VCaP (cell line): Measurements from ENCODE around the gene FZR1.

ENCODE experiments used
- H3K27ac ChIP-seq: fragments of 450-650 bp; 2 replicates; pipeline ENCODE4 v1.5.1; 2017
- TF ChIP-seq, protein P1 (sequence below): fragments of 450-650 bp; conservative IDR thresholded peaks from 2 replicates; pipeline ENCODE4 v1.5.1; 2017; ENCODE audit warnings: mild to moderate bottlenecking, moderate library complexity

The FZR1 gene

DNA sequence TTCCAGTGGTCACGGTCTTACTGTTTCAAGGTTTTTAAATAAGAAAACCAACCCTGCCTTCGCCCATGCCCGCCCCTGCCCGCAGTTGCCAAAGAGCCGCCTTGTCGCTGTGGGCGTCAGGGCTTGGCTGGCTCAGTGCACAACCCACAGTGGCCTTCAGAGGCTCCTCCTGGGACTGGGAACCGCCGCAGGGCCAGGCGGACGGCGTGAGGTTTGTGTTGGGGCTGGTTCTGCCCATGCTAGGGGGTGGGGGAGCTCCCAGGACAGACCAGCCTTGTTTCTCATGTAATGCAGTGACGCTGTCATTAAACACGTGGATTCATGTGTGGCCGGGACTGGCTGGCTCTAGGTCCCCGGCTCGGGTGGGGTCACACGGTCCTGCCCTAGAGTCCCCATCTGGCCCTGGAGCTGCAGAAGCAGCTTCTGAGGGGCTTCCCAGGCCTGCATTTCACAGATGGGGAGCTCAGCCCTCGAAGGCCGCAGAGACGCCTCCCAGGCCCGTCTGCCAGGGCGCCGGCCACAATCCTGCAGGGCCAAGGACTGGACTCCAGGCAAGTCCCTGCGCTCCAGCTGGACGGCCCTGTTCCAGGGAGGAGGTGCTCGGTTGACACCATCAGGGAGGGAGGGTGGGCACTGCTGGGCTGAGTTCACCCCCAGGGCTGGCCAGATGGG, 30.5 kb downstream of the FZR1 start:
- no peak overlapping the region for H3K27ac ChIP-seq
- TF ChIP-seq, protein P1, sequence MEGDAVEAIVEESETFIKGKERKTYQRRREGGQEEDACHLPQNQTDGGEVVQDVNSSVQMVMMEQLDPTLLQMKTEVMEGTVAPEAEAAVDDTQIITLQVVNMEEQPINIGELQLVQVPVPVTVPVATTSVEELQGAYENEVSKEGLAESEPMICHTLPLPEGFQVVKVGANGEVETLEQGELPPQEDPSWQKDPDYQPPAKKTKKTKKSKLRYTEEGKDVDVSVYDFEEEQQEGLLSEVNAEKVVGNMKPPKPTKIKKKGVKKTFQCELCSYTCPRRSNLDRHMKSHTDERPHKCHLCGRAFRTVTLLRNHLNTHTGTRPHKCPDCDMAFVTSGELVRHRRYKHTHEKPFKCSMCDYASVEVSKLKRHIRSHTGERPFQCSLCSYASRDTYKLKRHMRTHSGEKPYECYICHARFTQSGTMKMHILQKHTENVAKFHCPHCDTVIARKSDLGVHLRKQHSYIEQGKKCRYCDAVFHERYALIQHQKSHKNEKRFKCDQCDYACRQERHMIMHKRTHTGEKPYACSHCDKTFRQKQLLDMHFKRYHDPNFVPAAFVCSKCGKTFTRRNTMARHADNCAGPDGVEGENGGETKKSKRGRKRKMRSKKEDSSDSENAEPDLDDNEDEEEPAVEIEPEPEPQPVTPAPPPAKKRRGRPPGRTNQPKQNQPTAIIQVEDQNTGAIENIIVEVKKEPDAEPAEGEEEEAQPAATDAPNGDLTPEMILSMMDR = no peak

- H3K27ac ChIP-seq = no peak overlapping the region
- TF ChIP-seq, protein P1 = no peak
These were observed 31.0 kb downstream of the FZR1 start for GRCh38 chr19:3537101-3537437.

GRCh38 chr19:3537438-3538240, 31.5 kb downstream of the FZR1 start:
- TF ChIP-seq, protein P1 = no peak
- H3K27ac ChIP-seq = no peak overlapping the region

GRCh38 chr19:3538258-3538929, 32.3 kb downstream of the FZR1 start:
- TF ChIP-seq, protein P1 = no peak
- no peak overlapping the region for H3K27ac ChIP-seq

GRCh38 chr19:3538965-3539755, 33.0 kb downstream of the FZR1 start, which contains the start of gene TEKTIP1:
Gene TEKTIP1 (plus strand): TSS chr19:3539174. CDS start chr19:3539178, 4 bp downstream.
- TF ChIP-seq, protein P1 = no peak
- no peak within 1 kb of the TSS for H3K27ac ChIP-seq

DNA sequence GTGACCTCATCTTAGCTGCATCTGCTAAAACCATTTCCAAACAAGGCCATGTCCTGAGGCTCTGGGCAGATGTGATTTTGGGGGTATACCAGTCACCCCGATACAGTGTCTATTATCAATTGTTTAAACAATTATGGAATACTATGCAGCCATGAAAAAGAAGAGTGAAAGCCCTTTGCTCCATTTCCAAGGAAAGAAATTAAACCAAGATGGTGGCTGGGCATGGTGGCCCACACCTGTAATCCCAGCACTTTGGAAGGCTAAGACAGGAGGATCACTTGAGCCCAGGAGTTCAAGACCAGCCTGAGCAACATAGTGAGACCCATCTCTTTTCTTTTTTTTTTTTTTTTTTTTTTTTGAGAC, 33.6 kb downstream of the FZR1 start:
- TF ChIP-seq, protein P1 = no peak
- H3K27ac ChIP-seq = no peak overlapping the region
